ENCODE results near the gene YWHAE. TPM values are rescaled to one million over a fixed set of nuclear protein-coding genes. Genes with fewer than 3 reads are reported as not detected.

Gene YWHAE
- total and polyA plus RNA-seq, 2 experiments from 2014 or later = 287 to 599 TPM

GRCh38 chr17:1434150-1434549 is 34.1 kb upstream of the YWHAE start:
- H3K4me2 ChIP-seq (ENCODE audit: unreplicated experiment) = no peak overlapping the region
- in situ Hi-C loops (cut with MboI) = no loop called here
- no peak overlapping the region for H3K27ac ChIP-seq
- peaks cover 24% of the 10 kb centered on the region for H3K36me3 ChIP-seq (ENCODE audit: low read depth)
- H3K79me2 ChIP-seq (ENCODE audit: insufficient read depth) = peaks cover 100% of the 10 kb centered on the region
- peaks cover 24% of the 10 kb centered on the region for H3F3A ChIP-seq (ENCODE audit: insufficient read depth)
- H3K4me1 ChIP-seq (ENCODE audit: insufficient read depth) = peaks cover 15% of the 10 kb centered on the region
- H4K20me1 ChIP-seq (ENCODE audit: insufficient read depth) = 0 out of 2 replicates have a peak, but pooled peaks cover 17% of the 10 kb centered on the region
- no peaks in the 10 kb centered on the region for H3K9me3 ChIP-seq (ENCODE audit: low read depth)
- no peak for TF ChIP-seq EZH2 (IDR thresholded peaks at IDR 0.05; ENCODE audit: insufficient read depth, poor library complexity, severe bottlenecking)
- no peak for TF ChIP-seq EZH2phosphoT487 (IDR thresholded peaks at IDR 0.05; ENCODE audit: insufficient read depth, low read depth)
- WGBS, 2 experiments (ENCODE audit: low coverage in 1 of 2, low lambda C conversion rate in 2 of 2, missing lambda C conversion rate in 2 of 2) = 93 to 100% methylated on average over 3 of the region's 3 CpGs
- H2AFZ ChIP-seq = no peak overlapping the region
- H3K27me3 ChIP-seq (replicated peaks; ENCODE audit: insufficient read depth) = no peaks in the 10 kb centered on the region
- no peaks in the 10 kb centered on the region for H3K9me2 ChIP-seq (ENCODE audit: insufficient read depth)
- DNase-seq = no peak
- no peak overlapping the region for H3K9ac ChIP-seq
- H3K4me3 ChIP-seq = no peak overlapping the region

GRCh38 chr17:1431631-1432104 is 31.6 kb upstream of the YWHAE start:
- H3K4me3 ChIP-seq = no peak overlapping the region
- no peak overlapping the region for H2AFZ ChIP-seq
- H3K79me2 ChIP-seq (ENCODE audit: insufficient read depth) = peaks cover 100% of the 10 kb centered on the region
- no peaks in the 10 kb centered on the region for H3K9me2 ChIP-seq (ENCODE audit: insufficient read depth)
- DNase-seq = no peak
- H3K4me1 ChIP-seq (ENCODE audit: insufficient read depth) = no peaks in the 10 kb centered on the region
- in situ Hi-C loops (cut with MboI) = no loop called here
- H3K4me2 ChIP-seq (ENCODE audit: unreplicated experiment) = no peak overlapping the region
- H3K9ac ChIP-seq = no peak overlapping the region
- 0 out of 2 replicates have a peak, but pooled peaks cover 13% of the 10 kb centered on the region for H4K20me1 ChIP-seq (ENCODE audit: insufficient read depth)
- H3K9me3 ChIP-seq (ENCODE audit: low read depth) = no peaks in the 10 kb centered on the region
- TF ChIP-seq EZH2phosphoT487 (IDR thresholded peaks at IDR 0.05; ENCODE audit: insufficient read depth, low read depth) (no peak), EZH2 (IDR thresholded peaks at IDR 0.05; ENCODE audit: insufficient read depth, poor library complexity, severe bottlenecking) (no peak)
- peaks cover 24% of the 10 kb centered on the region for H3K36me3 ChIP-seq (ENCODE audit: low read depth)
- no peak overlapping the region for H3K27ac ChIP-seq
- H3F3A ChIP-seq (ENCODE audit: insufficient read depth) = peaks cover 15% of the 10 kb centered on the region; the same call in 1 of the 2 replicates
- 98 to 100% methylated on average over 2 of the region's 2 CpGs for WGBS, 2 experiments (ENCODE audit: low coverage in 1 of 2, low lambda C conversion rate in 2 of 2, missing lambda C conversion rate in 2 of 2)
- H3K27me3 ChIP-seq (replicated peaks; ENCODE audit: insufficient read depth) = no peaks in the 10 kb centered on the region

- Histone ChIP-seq H3K9ac (peak overlapping the region; percentile 45), H3K27me3 (replicated peaks; ENCODE audit: insufficient read depth) (no peaks in the 10 kb centered on the region), H3K4me3 (peak overlapping the region; percentile 42; the same call in 1 of the 2 replicates), H4K20me1 (ENCODE audit: insufficient read depth) (peaks cover 24% of the 10 kb centered on the region; the same call in 1 of the 2 replicates), H3K9me3 (ENCODE audit: low read depth) (no peaks in the 10 kb centered on the region), H3F3A (ENCODE audit: insufficient read depth) (peaks cover 49% of the 10 kb centered on the region), H3K9me2 (ENCODE audit: insufficient read depth) (no peaks in the 10 kb centered on the region), H2AFZ (no peak overlapping the region), H3K79me2 (ENCODE audit: insufficient read depth) (peaks cover 92% of the 10 kb centered on the region), H3K27ac (peak overlapping the region; percentile 84), H3K4me1 (ENCODE audit: insufficient read depth) (peaks cover 27% of the 10 kb centered on the region), H3K36me3 (ENCODE audit: low read depth) (peaks cover 28% of the 10 kb centered on the region), H3K4me2 (ENCODE audit: unreplicated experiment) (peak overlapping the region; percentile 59)
- TF ChIP-seq EZH2phosphoT487 (IDR thresholded peaks at IDR 0.05; ENCODE audit: insufficient read depth, low read depth) = no peak
- no peak for TF ChIP-seq EZH2 (IDR thresholded peaks at IDR 0.05; ENCODE audit: insufficient read depth, poor library complexity, severe bottlenecking)
- peak; percentile 24 for DNase-seq
- 69 to 72% methylated on average over 10 of the region's 10 CpGs for WGBS, 2 experiments (ENCODE audit: low coverage in 1 of 2, low lambda C conversion rate in 2 of 2, missing lambda C conversion rate in 2 of 2)
- in situ Hi-C loops (cut with MboI) = no loop called here
These were observed 23.6 kb upstream of the YWHAE start for GRCh38 chr17:1423456-1424135.

- Histone ChIP-seq H3K4me1 (ENCODE audit: insufficient read depth) (peaks cover 27% of the 10 kb centered on the region), H2AFZ (no peak overlapping the region), H3K9me2 (ENCODE audit: insufficient read depth) (no peaks in the 10 kb centered on the region), H3K4me3 (peak overlapping the region; percentile 42), H3K79me2 (ENCODE audit: insufficient read depth) (peaks cover 92% of the 10 kb centered on the region), H3K9ac (peak overlapping the region; percentile 45), H3K27ac (peak overlapping the region; percentile 84), H3K27me3 (replicated peaks; ENCODE audit: insufficient read depth) (no peaks in the 10 kb centered on the region), H3K4me2 (ENCODE audit: unreplicated experiment) (peak overlapping the region; percentile 59), H4K20me1 (ENCODE audit: insufficient read depth) (peaks cover 24% of the 10 kb centered on the region; the same call in 1 of the 2 replicates), H3F3A (ENCODE audit: insufficient read depth) (peaks cover 49% of the 10 kb centered on the region), H3K9me3 (ENCODE audit: low read depth) (no peaks in the 10 kb centered on the region), H3K36me3 (ENCODE audit: low read depth) (peaks cover 28% of the 10 kb centered on the region)
- in situ Hi-C loops (cut with MboI) = no loop called here
- DNase-seq = peak; percentile 98
- TF ChIP-seq EZH2 (IDR thresholded peaks at IDR 0.05; ENCODE audit: insufficient read depth, poor library complexity, severe bottlenecking) (no peak), EZH2phosphoT487 (IDR thresholded peaks at IDR 0.05; ENCODE audit: insufficient read depth, low read depth) (no peak)
- WGBS, 2 experiments (ENCODE audit: low coverage in 1 of 2, low lambda C conversion rate in 2 of 2, missing lambda C conversion rate in 2 of 2) = 8 to 10% methylated on average over 7 of the region's 7 CpGs
These were observed 22.9 kb upstream of the YWHAE start for GRCh38 chr17:1422885-1423284.

Data from GM23248 (cell line).